HepG2 (cell line): Measurements from ENCODE around the gene TUBGCP3. TPM values are rescaled to one million over a fixed set of nuclear protein-coding genes. Genes with fewer than 3 reads are reported as not detected.

Experiments
- ATAC-seq: fragments of 200-7000 bp; cut with Tn5 transposase; 3 replicates; pipeline ENCODE4 v1.9.1; 2020; ENCODE audit warnings: mild to moderate bottlenecking, moderate library complexity
- BruUV-seq: library from RNA; stranded (reverse); fragments of 400-500 nt; replicated peaks from 2 replicates; lab custom pipeline; 2021; lab: Mats Ljungman, UMichigan
- CTCF ChIA-PET: fragments of 300-600 bp; formaldehyde crosslinking; extraction: SDS; loops from one replicate; lab custom pipeline; 2021; ENCODE audit warnings: low total read pairs, inconsistent platforms, low intra/inter-chr PET ratio; lab: Yijun Ruan, JAX
- POLR2A ChIA-PET: fragments of 350-600 bp; sonication (Branson Sonifier 250); formaldehyde crosslinking; loops from one replicate; lab custom pipeline; 2020; ENCODE audit warnings: antibody characterized with exemption, inconsistent platforms; lab: Yijun Ruan, JAX
- DNase-seq: peaks from one replicate; pipeline ENCODE4 v3.0.0-alpha.2; 2015; ENCODE audit warnings: low spot score
- FAIRE-seq: peaks from 3 replicates; lab custom pipeline; 2011; peaks lifted over from hg19 to GRCh38; lab: Jason Lieb, UNC
- H2AFZ ChIP-seq: one replicate; pipeline ENCODE4 v1.6.1; 2011; ENCODE audit warnings: low read length, inconsistent platforms
- H3K27ac ChIP-seq: fragments of 300-600 bp; 3 replicates; pipeline ENCODE4 v1.8.0; 2011; ENCODE audit warnings: mixed run types, mild to moderate bottlenecking, mixed read lengths, low read length, inconsistent platforms; ENCODE audit not compliant: insufficient read depth; ENCODE audit errors: extremely low read length
- H3K27me3 ChIP-seq, 2 experiments: fragments of 200-600 bp in 1 of 2; 2 replicates in 1 of 2; 3 replicates in 1 of 2; pipeline versions ENCODE4 v1.6.0 to v1.8.0; 2011; ENCODE audit warnings: low read length in 2 of 2, mild to moderate bottlenecking in 2 of 2, moderate library complexity in 2 of 2, inconsistent platforms in 1 of 2; ENCODE audit not compliant: insufficient read depth in 2 of 2, control insufficient read depth in 1 of 2
- H3K36me3 ChIP-seq, 2 experiments: fragments of 200-600 bp in 1 of 2; replicated peaks in 1 of 2; 2 replicates in 1 of 2; 3 replicates in 1 of 2; pipeline versions ENCODE4 v1.5.1 to v1.8.0; 2011; ENCODE audit warnings: low read length in 2 of 2, inconsistent platforms in 1 of 2; ENCODE audit not compliant: insufficient read depth in 2 of 2, control insufficient read depth in 1 of 2
- H3K4me1 ChIP-seq: 2 replicates; pipeline ENCODE4 v1.5.1; 2012; ENCODE audit warnings: low read length, inconsistent platforms; ENCODE audit not compliant: insufficient read depth
- H3K4me2 ChIP-seq: 2 replicates; pipeline ENCODE4 v1.6.0; 2011; ENCODE audit warnings: low read depth, low read length, inconsistent platforms
- H3K4me3 ChIP-seq, 3 experiments: fragments of 200-600 bp in 1 of 3; sonication (generic), shearing (Covaris generic) in 1 of 3; replicated peaks in 1 of 3; 2 replicates each; pipeline ENCODE4 v1.5.1; 2011 to 2016; ENCODE audit warnings: low read length in 3 of 3, inconsistent platforms in 2 of 3, low read depth in 2 of 3, mild to moderate bottlenecking in 2 of 3, control low read depth in 1 of 3, mixed read lengths in 1 of 3; ENCODE audit not compliant: insufficient read depth in 1 of 3
- H3K79me2 ChIP-seq: one replicate; pipeline ENCODE4 v1.6.1; 2011; ENCODE audit warnings: low read length, inconsistent platforms; ENCODE audit not compliant: insufficient read depth
- H3K9ac ChIP-seq: 2 replicates; pipeline ENCODE4 v1.6.0; 2011; ENCODE audit warnings: mild to moderate bottlenecking, low read depth, low read length, inconsistent platforms; ENCODE audit not compliant: insufficient read depth
- H3K9me3 ChIP-seq: 2 replicates; pipeline ENCODE4 v1.5.1; 2012; ENCODE audit warnings: mild to moderate bottlenecking, low read length
- H4K20me1 ChIP-seq: 2 replicates; pipeline ENCODE4 v1.6.0; 2011; ENCODE audit warnings: inconsistent platforms, mild to moderate bottlenecking, low read length, moderate library complexity; ENCODE audit not compliant: insufficient read depth
- ARID5B ChIP-seq: IDR thresholded peaks from 2 replicates; pipeline ENCODE4 v1.4.0; 2020; ENCODE audit warnings: mild to moderate bottlenecking, missing genetic modification reagents
- BCL6 ChIP-seq: IDR thresholded peaks from 2 replicates; pipeline ENCODE4 v1.6.1; 2016; ENCODE audit warnings: missing genetic modification reagents, missing compliant biosample characterization
- CBX5 ChIP-seq: sonication (generic); formaldehyde crosslinking; IDR thresholded peaks from 2 replicates; pipeline ENCODE4 v1.4.0; 2020; ENCODE audit warnings: missing genetic modification reagents, borderline replicate concordance
- CENPT ChIP-seq: sonication (generic); formaldehyde crosslinking; IDR thresholded peaks from 2 replicates; pipeline ENCODE4 v1.8.0; 2022; ENCODE audit warnings: low read depth, mild to moderate bottlenecking, moderate library complexity, missing genetic modification reagents
- CERS6 ChIP-seq: sonication (generic); formaldehyde crosslinking; IDR thresholded peaks from 2 replicates; pipeline ENCODE4 v1.5.0; 2020; ENCODE audit warnings: missing genetic modification reagents
- FOXM1 ChIP-seq: sonication (generic); formaldehyde crosslinking; IDR thresholded peaks from 2 replicates; pipeline ENCODE4 v1.5.0; 2020; ENCODE audit warnings: missing genetic modification reagents
- SATB2 ChIP-seq: sonication (generic); formaldehyde crosslinking; IDR thresholded peaks from 2 replicates; pipeline ENCODE4 v1.5.0; 2020; ENCODE audit warnings: missing genetic modification reagents
- TBX2 ChIP-seq: sonication (generic); formaldehyde crosslinking; IDR thresholded peaks from 2 replicates; pipeline ENCODE4 v1.5.0; 2020; ENCODE audit warnings: missing genetic modification reagents, mild to moderate bottlenecking, borderline replicate concordance
- ZBTB26 ChIP-seq: IDR thresholded peaks from 2 replicates; pipeline ENCODE4 v1.6.1; 2016; ENCODE audit warnings: missing compliant biosample characterization, missing genetic modification reagents, borderline replicate concordance
- ZNF382 ChIP-seq: sonication (generic); formaldehyde crosslinking; IDR thresholded peaks from 2 replicates; pipeline ENCODE4 v1.5.0; 2020; ENCODE audit warnings: missing genetic modification reagents, mild to moderate bottlenecking, borderline replicate concordance
- ZNF431 ChIP-seq: sonication (generic); formaldehyde crosslinking; IDR thresholded peaks from 2 replicates; pipeline ENCODE4 v1.9.0; 2022; ENCODE audit warnings: missing genetic modification reagents, low read depth, mild to moderate bottlenecking, borderline replicate concordance
- WGBS: methylation state at CpG from one replicate; pipeline ENCODE4 v1.1.6; 2017; ENCODE audit warnings: low lambda C conversion rate; 5-methylcytosine and 5-hydroxymethylcytosine counted together
- in situ Hi-C: cut with HindIII; loops from 2 replicates; pipeline ENCODE4 v1.10.0; 2017; ENCODE audit warnings: low pct_unique_long_range_greater_than_20kb; ENCODE audit not compliant: extremely low pct_ligation_motif_present
- intact Hi-C: fragments of 100-400 bp; cut with micrococcal nuclease; formaldehyde crosslinking; loops from one replicate; pipeline ENCODE4 v1.10.0; 2022; ENCODE audit not compliant: unreplicated experiment
- polyA plus RNA-seq, 8 experiments: library from polyadenylated mRNA; depleted of rRNA in 3 of 8; stranded (reverse) in 7 of 8; unstranded in 1 of 8; fragments of >200 nt; fragmentation: Illumina TruSeq in 4 of 8; extraction: Trizol in 4 of 8; gene quantifications; 2 replicates each; pipeline versions ENCODE4 v1.2.1 to v1.2.3, GENCODE V29; 2011 to 2016; ENCODE audit warnings: low read depth in 4 of 8, missing spikeins in 1 of 8, mixed read lengths in 1 of 8; ENCODE audit not compliant: insufficient read depth in 1 of 8
- total RNA-seq, 5 experiments: library from RNA; depleted of rRNA; stranded (reverse); fragments of >200 nt; fragmentation: Illumina TruSeq; extraction: Trizol; gene quantifications; 2 replicates each; pipeline ENCODE4 v1.2.3, GENCODE V29; 2016; ENCODE audit warnings: low read depth in 1 of 5
- TF ChIP-seq, protein P1 (sequence below): IDR thresholded peaks from 2 replicates; pipeline ENCODE4 v1.6.1; 2016

The TUBGCP3 gene
- total and polyA plus RNA-seq, 2 of the 13 experiments (the other 11 are each of a cell fraction or from before 2014, with no cell fraction given), result 12.6 to 15.5 TPM

GRCh38 chr13:112457081-112457480, 130.9 kb downstream of the TUBGCP3 start:
- Histone ChIP-seq H3K27me3 (peaks cover 15 to 59% of the 10 kb centered on the region in 2 experiments; a peak in 4 of 5 replicates), H4K20me1 (no peaks in the 10 kb centered on the region), H3K4me3 (no peak overlapping the region), H3K36me3 (no peaks in the 10 kb centered on the region), H3K9ac (no peak overlapping the region), H2AFZ (no peak overlapping the region), H3K4me1 (no peaks in the 10 kb centered on the region), H3K9me3 (no peaks in the 10 kb centered on the region), H3K27ac (no peak overlapping the region)
- ChIA-PET CTCF (no interaction called here), POLR2A (no interaction called here)
- in situ Hi-C loops, result no loop called here
- ATAC-seq (no peak), DNase-seq (no peak), FAIRE-seq (no peak)
- intact Hi-C loops, result no loop called here
- WGBS, result 68% methylated on average over 9 of the region's 9 CpGs
- TF ChIP-seq TBX2 (no peak), CERS6 (CRISPR knock-in tag) (no peak), ZNF382 (CRISPR knock-in tag) (no peak), SATB2 (CRISPR knock-in tag) (no peak), ZBTB26 (CRISPR knock-in tag) (no peak), CENPT (CRISPR knock-in tag) (no peak), FOXM1 (CRISPR knock-in tag) (no peak), ZNF431 (CRISPR knock-in tag) (no peak), BCL6 (CRISPR knock-in tag) (no peak), CBX5 (CRISPR knock-in tag) (no peak), ARID5B (CRISPR knock-in tag) (no peak)
- TF ChIP-seq, protein P1, sequence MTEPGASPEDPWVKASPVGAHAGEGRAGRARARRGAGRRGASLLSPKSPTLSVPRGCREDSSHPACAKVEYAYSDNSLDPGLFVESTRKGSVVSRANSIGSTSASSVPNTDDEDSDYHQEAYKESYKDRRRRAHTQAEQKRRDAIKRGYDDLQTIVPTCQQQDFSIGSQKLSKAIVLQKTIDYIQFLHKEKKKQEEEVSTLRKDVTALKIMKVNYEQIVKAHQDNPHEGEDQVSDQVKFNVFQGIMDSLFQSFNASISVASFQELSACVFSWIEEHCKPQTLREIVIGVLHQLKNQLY (CRISPR knock-in tag), result no peak
- TF ChIP-seq, all 625 proteins: peak for 0
- Histone ChIP-seq H3K79me2 (no peaks in the 10 kb centered on the region), H3K4me2 (no peak overlapping the region)
- BruUV-seq, result no TSS peak
